Breast epithelium (tissue), 3 donors: Measurements from ENCODE around the gene TMEM164.

ENCODE experiments used
- CTCF ChIP-seq, 3 donors: fragments of 450-650 bp; IDR thresholded peaks; one replicate each; pipeline ENCODE4 v1.5.1; 2016 to 2017; ENCODE audit warnings: antibody characterized with exemption in 3 of 3, mild to moderate bottlenecking in 3 of 3, moderate library complexity in 3 of 3
- POLR2A ChIP-seq: fragments of 450-650 bp; IDR thresholded peaks from one replicate; pipeline ENCODE4 v1.6.1; 2016; ENCODE audit warnings: antibody characterized with exemption, mild to moderate bottlenecking, moderate library complexity

GRCh38 chrX:110012818-110013485 lies 10.0 kb downstream of the TMEM164 start:
- TF ChIP-seq CTCF (IDR thresholded peaks at IDR 0.05) = no peak
- no peak for TF ChIP-seq POLR2A
